ENCODE results near the gene ICA1.
"Not testable (repeated sequence)": the region's sequence is repeated elsewhere in the genome, so short reads cannot be mapped to it uniquely, and the experiment has no call there.

ICA1 gene

DNA sequence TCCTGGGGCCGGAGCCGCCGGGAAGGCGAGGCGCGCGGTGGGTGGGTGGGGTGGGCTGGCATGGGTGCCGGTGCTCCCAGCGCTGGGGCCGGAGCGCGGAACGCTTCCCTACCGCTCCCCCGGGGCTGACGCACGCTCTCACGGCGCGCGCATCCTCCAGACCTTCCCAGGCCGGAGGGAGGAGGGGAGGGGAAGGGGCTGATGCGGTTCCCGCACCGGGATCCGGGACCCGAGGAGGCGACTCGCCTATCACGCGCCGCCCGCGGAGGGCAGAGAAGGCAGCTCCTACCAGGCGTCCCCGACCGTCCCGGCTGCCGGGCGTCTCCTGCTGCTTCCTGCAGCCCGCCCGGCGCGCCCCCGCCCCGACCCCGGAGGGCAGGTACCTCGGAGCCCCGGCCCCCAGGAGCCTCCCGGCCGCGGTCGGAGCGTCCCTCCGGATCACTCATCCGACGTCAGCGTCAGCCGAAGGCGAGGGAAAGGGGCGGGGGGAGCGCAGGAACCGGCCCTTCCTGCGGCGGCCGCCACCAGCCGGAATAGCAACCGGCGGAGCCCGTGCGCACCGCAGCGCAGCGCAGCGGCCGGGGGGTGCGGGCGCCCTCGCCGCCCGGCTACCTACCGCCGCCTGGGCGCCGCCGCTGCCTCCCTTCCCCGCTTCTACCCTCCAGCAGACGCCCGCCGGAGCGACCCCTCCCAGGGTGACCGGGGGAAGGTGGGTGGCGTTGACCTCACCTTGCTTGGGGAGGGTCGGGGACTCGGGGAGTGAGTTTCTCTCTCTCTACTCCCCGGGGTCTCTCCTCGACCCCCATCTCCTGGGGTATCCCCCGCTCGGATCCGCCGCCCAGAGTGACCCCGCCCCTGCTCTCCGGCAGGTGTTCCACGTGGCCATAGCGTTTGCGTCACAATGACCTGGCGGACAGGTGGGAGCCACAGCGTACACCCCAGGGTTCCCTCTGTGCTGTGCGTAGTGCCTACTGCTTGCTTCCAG lies at the start of gene ICA1:
TSS of gene ICA1 (minus strand) at position 457 of the 985 bp plus-strand sequence. CDS start 26,241 bp downstream, outside the sequence.
- peak in 1 of 2 donors; percentile 0 for DNase-seq (ENCODE audit: extremely low read depth in 1 of 2, low read depth in 1 of 2)

DNA sequence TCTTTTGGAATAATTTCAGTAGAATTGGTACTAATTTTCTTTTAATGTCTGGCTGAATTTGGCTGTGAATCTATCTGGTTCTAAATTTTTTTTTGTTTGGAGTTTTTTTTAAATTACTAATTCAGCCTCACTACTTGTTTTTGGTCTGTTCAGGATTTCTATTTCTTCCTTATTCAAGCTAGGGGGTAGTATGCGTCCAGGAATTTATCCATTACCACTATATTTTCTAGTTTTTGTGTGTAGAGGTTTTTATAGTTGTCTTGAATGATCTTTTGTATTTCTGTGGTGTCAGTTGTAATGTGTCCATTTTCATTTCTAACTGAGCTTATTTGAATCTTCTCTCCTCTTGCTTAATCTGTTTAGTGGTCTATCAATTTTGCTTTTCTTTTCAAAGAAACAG lies 48.9 kb upstream of the ICA1 start:
- DNase-seq (ENCODE audit: extremely low read depth in 1 of 2, low read depth in 1 of 2): no peak

- no peak for DNase-seq (ENCODE audit: extremely low read depth in 1 of 2, low read depth in 1 of 2)
Observed at GRCh38 chr7:8305625-8306388, 43.8 kb upstream of the ICA1 start.

DNA sequence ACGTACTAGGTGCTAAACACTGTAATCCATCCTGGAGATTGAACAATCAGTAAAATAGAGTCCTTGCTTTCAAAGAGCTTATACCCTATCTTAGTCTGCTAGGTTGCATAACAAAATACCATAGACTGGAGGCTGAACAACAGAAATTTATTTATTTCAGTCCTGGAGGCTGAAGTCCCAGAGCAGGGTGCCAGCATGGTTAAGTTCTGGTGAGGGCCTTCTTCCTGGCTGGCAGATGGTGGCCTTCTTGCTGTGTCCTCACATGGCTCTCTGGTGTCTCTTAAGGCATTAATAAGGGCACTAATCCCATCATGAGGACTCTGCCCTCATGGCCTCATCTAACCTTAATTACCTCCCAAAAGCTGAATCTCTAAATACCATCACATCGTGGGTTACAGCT lies 43.1 kb upstream of the ICA1 start:
- DNase-seq (ENCODE audit: extremely low read depth in 1 of 2, low read depth in 1 of 2): no peak

DNA sequence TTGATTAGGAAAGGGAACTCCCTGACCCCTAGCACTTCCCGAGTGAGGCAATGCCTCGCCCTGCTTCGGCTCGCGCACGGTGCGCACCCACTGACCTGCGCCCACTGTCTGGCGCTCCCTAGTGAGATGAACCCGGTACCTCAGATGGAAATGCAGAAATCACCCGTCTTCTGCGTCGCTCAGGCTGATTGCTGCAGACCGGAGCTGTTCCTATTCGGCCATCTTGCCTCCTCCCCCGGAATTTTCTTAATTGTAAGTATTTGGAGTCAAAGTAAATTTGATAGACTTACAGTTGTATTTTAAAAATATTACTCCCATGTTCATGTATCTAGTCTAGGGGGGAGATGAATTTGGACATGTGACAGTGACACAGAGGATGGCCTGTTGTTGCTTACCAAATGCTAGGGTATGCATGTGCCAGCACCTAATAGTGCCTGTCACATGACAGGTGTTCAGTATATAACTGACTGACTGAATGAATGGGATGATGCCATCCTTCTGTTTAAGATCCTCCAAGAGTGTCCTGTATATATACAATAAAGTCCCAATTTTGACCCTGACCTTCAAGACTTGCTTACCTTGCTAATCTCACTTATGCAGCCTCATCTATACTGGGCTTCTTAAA lies 42.0 kb upstream of the ICA1 start:
- no peak for DNase-seq (ENCODE audit: extremely low read depth in 1 of 2, low read depth in 1 of 2)

DNA sequence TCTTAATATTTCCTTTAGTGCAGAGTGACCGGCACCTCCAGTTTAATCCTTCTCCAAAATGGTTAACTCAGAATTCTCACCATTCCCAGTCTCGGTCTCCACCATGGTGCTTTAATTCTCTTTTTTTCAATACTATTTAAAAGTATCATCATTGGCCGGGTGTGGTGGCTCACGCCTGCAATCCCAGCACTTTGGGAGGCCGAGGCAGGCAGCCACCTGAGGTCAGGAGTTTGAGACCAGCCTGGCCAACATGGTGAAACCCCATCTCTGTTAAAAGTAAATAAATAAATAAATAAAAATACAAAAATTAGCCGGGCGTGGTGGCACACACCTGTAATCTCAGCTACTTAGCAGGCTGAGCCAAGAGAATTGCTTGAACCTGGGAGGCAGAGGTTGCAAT lies 35.1 kb upstream of the ICA1 start:
- DNase-seq (ENCODE audit: extremely low read depth in 1 of 2, low read depth in 1 of 2): not testable (repeated sequence)

GRCh38 chr7:8296362-8296659 lies 34.3 kb upstream of the ICA1 start:
- no peak for DNase-seq (ENCODE audit: extremely low read depth in 1 of 2, low read depth in 1 of 2)

- DNase-seq (ENCODE audit: extremely low read depth in 1 of 2, low read depth in 1 of 2): no peak
Observed at GRCh38 chr7:8295638-8296361, 33.8 kb upstream of the ICA1 start.

GRCh38 chr7:8291397-8292141 lies 29.6 kb upstream of the ICA1 start:
- no peak for DNase-seq (ENCODE audit: extremely low read depth in 1 of 2, low read depth in 1 of 2)

- DNase-seq (ENCODE audit: extremely low read depth in 1 of 2, low read depth in 1 of 2): no peak
Observed at GRCh38 chr7:8290645-8291308, 28.8 kb upstream of the ICA1 start.

DNA sequence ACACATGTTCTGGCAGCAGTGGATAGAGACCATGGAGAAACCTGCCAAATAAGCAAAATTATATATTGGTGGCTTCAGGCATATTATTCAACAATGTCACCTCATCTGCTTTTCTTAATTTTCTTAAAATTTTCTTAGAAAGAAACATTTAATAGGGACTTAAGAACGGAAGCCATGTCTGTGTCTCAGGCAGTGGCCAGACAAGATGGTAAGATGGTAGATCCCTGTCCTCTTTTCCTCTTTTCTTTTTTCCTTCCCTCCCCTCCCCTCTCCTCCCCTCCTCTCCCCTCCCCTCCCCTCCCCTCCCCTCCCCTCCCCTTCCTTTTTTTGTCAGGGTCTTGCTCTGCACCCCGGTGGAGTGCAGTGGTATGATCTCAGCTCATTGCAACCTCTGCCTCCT lies 24.2 kb upstream of the ICA1 start:
- DNase-seq (ENCODE audit: extremely low read depth in 1 of 2, low read depth in 1 of 2): no peak

GRCh38 chr7:8285155-8285554 lies 23.2 kb upstream of the ICA1 start:
- DNase-seq (ENCODE audit: extremely low read depth in 1 of 2, low read depth in 1 of 2): no peak

DNA sequence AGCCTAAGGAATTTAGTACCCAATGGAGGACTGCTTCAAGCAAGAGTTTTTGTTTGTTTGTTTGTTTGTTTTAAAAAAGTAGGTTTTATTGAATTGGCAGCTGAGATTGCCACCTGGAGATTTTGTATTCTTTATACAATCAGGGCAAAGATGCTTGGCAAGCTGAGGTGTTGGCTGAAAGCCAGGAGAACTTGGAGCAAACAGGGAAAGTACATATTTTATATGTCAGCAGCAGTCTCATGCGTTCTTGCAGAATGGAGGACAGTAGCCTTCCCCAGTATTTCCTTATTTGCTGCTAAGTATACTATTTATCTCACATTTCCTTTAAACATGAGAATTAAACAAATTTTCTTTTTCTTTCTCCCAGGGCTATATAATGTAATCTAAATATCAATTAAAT lies 22.6 kb upstream of the ICA1 start:
- no peak for DNase-seq (ENCODE audit: extremely low read depth in 1 of 2, low read depth in 1 of 2)

- DNase-seq (ENCODE audit: extremely low read depth in 1 of 2, low read depth in 1 of 2): no peak
Observed at GRCh38 chr7:8283968-8284367, 22.0 kb upstream of the ICA1 start.

- no peak for DNase-seq (ENCODE audit: extremely low read depth in 1 of 2, low read depth in 1 of 2)
Observed at GRCh38 chr7:8282871-8283270, 20.9 kb upstream of the ICA1 start.

DNA sequence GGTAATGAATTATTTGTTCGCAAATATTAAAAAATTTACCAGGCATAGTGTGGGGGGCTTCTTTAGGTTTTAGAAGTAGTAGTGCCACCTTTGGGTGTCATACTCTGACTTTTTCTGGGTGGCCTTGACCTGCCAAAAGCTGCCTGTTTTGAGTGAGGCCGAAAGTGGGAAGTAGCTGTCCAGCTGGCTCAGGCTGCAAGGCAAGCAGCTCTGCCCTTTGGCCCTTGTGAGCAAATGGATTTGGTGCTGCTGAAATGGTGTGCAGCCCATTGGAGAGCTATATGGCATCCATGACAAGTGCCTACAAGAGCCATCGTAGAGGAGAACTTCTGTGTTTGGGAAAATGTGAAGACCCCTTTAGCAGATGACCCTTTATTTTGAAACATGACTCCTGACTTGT lies 20.2 kb upstream of the ICA1 start:
- DNase-seq (ENCODE audit: extremely low read depth in 1 of 2, low read depth in 1 of 2): no peak

DNA sequence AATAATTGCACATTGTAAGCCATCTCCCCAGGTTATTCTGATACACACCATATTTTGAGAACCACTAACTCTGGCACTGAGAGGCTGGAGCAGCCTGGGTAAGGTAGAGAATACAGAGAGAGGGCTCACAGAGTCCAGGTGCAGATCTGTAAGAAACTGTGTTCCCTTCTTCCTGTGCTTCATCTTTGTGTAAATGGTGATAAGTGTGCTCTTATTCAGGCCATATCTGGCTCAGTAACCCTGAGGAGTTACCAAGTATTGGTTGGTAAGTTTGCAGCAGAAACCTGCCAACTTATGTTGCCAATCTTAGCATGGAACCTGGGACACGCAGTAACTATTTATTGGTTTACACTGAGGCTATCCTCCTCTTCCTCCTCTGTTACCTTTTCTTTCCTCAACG lies 16.2 kb upstream of the ICA1 start:
- DNase-seq (ENCODE audit: extremely low read depth in 1 of 2, low read depth in 1 of 2): no peak

DNA sequence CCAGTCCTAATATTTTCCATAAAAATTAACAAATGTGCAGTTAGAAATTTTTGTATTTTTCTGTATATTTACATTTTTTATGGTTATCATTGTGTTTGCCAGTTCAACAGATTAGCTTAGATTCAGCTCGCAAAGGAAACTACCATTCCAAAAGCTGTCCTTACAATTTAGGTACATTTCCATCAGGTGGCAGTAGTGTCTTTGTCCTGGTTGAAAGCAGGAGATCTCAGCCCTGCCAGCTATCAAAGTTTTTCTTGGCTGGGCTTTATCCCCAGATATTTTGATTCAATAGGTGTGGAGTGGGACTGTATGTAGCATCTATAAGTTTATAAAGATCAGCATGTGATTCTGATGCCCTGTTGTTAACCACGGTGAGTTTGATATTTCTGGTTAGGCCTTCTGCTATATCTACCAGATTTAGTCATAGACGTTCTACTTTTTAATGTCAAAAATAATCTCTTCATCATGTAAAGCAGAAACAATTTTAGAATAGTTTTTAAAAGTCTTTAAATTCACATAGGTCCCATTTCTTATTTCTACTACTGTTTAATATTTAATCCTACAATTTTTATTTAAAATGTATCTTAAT lies 15.5 kb upstream of the ICA1 start:
- DNase-seq (ENCODE audit: extremely low read depth in 1 of 2, low read depth in 1 of 2): no peak

- no peak for DNase-seq (ENCODE audit: extremely low read depth in 1 of 2, low read depth in 1 of 2)
Observed at GRCh38 chr7:8274589-8274988, 12.6 kb upstream of the ICA1 start.
